A549 (cell line): Measurements from ENCODE around the gene XIRP1.

ENCODE experiments used
- JUNB ChIP-seq: fragments of >200 bp; sonication (Bioruptor Twin); formaldehyde crosslinking; IDR thresholded peaks from 2 replicates; pipeline ENCODE4 v1.6.1; 2016
- SMC3 ChIP-seq: fragments of >200 bp; sonication (Bioruptor Twin); formaldehyde crosslinking; IDR thresholded peaks from 3 replicates; pipeline ENCODE4 v1.6.1; 2018; ENCODE audit warnings: inconsistent platforms
- TF ChIP-seq, protein P1 (sequence below): fragments of >200 bp; sonication (Bioruptor Twin); formaldehyde crosslinking; IDR thresholded peaks from 3 replicates; pipeline ENCODE4 v1.5.1; 2016
- TF ChIP-seq, protein P2 (sequence below): fragments of 200-600 bp; sonication (generic); IDR thresholded peaks from 2 replicates; pipeline ENCODE4 v1.6.1; 2016; ENCODE audit warnings: antibody characterized with exemption, mild to moderate bottlenecking, moderate library complexity

DNA sequence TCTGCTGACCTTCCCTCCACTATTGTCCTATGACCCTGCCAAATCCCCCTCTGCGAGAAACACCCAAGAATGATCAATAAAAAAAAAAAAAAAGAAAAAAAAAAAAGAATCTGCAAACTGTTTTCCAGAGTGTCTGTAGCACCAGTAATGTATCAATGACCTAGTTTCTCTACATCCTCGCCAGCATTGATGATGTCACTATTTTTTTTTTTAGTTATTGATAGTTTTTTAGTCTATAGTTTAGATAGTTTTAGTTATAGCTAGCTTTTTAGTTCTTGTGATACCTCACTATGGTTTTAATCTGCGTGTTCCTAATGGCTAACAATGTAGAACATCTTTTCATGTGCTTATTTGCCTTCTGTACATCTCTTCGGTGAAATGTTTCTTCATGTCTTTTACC, 36.1 kb upstream of the XIRP1 start:
- TF ChIP-seq, protein P1, sequence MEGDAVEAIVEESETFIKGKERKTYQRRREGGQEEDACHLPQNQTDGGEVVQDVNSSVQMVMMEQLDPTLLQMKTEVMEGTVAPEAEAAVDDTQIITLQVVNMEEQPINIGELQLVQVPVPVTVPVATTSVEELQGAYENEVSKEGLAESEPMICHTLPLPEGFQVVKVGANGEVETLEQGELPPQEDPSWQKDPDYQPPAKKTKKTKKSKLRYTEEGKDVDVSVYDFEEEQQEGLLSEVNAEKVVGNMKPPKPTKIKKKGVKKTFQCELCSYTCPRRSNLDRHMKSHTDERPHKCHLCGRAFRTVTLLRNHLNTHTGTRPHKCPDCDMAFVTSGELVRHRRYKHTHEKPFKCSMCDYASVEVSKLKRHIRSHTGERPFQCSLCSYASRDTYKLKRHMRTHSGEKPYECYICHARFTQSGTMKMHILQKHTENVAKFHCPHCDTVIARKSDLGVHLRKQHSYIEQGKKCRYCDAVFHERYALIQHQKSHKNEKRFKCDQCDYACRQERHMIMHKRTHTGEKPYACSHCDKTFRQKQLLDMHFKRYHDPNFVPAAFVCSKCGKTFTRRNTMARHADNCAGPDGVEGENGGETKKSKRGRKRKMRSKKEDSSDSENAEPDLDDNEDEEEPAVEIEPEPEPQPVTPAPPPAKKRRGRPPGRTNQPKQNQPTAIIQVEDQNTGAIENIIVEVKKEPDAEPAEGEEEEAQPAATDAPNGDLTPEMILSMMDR = no peak
- TF ChIP-seq, protein P2, sequence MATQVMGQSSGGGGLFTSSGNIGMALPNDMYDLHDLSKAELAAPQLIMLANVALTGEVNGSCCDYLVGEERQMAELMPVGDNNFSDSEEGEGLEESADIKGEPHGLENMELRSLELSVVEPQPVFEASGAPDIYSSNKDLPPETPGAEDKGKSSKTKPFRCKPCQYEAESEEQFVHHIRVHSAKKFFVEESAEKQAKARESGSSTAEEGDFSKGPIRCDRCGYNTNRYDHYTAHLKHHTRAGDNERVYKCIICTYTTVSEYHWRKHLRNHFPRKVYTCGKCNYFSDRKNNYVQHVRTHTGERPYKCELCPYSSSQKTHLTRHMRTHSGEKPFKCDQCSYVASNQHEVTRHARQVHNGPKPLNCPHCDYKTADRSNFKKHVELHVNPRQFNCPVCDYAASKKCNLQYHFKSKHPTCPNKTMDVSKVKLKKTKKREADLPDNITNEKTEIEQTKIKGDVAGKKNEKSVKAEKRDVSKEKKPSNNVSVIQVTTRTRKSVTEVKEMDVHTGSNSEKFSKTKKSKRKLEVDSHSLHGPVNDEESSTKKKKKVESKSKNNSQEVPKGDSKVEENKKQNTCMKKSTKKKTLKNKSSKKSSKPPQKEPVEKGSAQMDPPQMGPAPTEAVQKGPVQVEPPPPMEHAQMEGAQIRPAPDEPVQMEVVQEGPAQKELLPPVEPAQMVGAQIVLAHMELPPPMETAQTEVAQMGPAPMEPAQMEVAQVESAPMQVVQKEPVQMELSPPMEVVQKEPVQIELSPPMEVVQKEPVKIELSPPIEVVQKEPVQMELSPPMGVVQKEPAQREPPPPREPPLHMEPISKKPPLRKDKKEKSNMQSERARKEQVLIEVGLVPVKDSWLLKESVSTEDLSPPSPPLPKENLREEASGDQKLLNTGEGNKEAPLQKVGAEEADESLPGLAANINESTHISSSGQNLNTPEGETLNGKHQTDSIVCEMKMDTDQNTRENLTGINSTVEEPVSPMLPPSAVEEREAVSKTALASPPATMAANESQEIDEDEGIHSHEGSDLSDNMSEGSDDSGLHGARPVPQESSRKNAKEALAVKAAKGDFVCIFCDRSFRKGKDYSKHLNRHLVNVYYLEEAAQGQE = no peak
- TF ChIP-seq SMC3 (no peak), JUNB (no peak)
